Measurements from ENCODE around the gene MAP3K6. TPM values are rescaled to one million over a fixed set of nuclear protein-coding genes. Genes with fewer than 3 reads are reported as not detected.
"Not testable (repeated sequence)": the region's sequence is repeated elsewhere in the genome, so short reads cannot be mapped to it uniquely, and the experiment has no call there.

The MAP3K6 gene
- total RNA-seq, 4 donors from 2014 or later, result 13.5 to 35.5 (median 24.4) TPM

- WGBS, 2 donors (ENCODE audit: low coverage in 1 of 2), result 91 to 98% methylated on average over 4 of the region's 4 CpGs
- intact Hi-C loops (cut with DNase I; ENCODE audit: low total_unique reads) (no loop called here), in situ Hi-C loops (cut with MboI; ENCODE audit: low pct_ligation_motif_present in 1 of 4, low pct_unique_long_range_greater_than_20kb in 1 of 4, low sequenced_read_pairs in 3 of 4) (loop anchor here in 2 of 4 donors (10.0 kb wide), 1 partner anchor 192 kb away; the partner anchor contains the start of gene AHDC1 (in 2 of the 2))
These were observed 45.7 kb upstream of the MAP3K6 start for GRCh38 chr1:27412502-27412901.

DNA sequence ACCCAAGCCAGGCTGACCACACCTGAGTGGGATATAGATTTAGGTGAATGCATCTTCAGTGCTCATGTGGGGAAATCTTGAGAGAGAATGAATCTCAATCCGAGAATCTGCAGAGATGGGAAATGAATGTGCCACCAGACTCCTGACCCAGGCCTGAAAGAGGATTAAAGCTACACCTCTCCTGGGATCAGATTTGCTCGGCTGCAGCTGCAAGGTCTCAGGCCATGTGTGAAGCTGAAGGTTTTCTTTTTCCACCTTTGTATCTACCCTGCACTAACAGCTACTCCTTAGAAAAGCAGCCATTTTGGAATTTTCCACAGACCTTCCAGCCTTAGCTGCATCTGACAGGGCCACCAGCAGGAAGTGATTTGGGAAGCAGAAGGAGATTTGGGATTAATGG lies 43.9 kb upstream of the MAP3K6 start:
- intact Hi-C loops (cut with DNase I; ENCODE audit: low total_unique reads) (no loop called here), in situ Hi-C loops (cut with MboI; ENCODE audit: low pct_ligation_motif_present in 1 of 4, low pct_unique_long_range_greater_than_20kb in 1 of 4, low sequenced_read_pairs in 3 of 4) (loop anchor here in 2 of 4 donors (10.0 kb wide), 1 partner anchor 194 kb away; the partner anchor contains the start of gene AHDC1 (in 2 of the 2))
- no peak for TF ChIP-seq CTCF (IDR thresholded peaks at IDR 0.05)
- TF ChIP-seq POLR2A (IDR thresholded peaks at IDR 0.05), result no peak
- TF ChIP-seq POLR2AphosphoS5 (IDR thresholded peaks at IDR 0.05), result no peak
- DNase-seq, result no peak
- Histone ChIP-seq H3K9me3 (no peaks in the 10 kb centered on the region), H3K4me3 (no peak overlapping the region), H3K36me3 (peaks cover 0 to 76% (median 36%) of the 10 kb centered on the region in 4 donors), H3K27me3 (no peaks in the 10 kb centered on the region), H3K27ac (no peak overlapping the region), H3K4me1 (peaks cover 0 to 13% (median 8%) of the 10 kb centered on the region in 4 donors)
- WGBS, 2 donors (ENCODE audit: low coverage in 1 of 2), result 90 to 94% methylated on average over 2 of the region's 2 CpGs

More at GRCh38 chr1:27412502-27412901, 45.7 kb upstream of the MAP3K6 start:
- Histone ChIP-seq H3K4me3 (no peak overlapping the region), H3K27ac (no peak overlapping the region), H3K4me1 (peaks cover 3 to 15% (median 14%) of the 10 kb centered on the region in 4 donors), H3K27me3 (no peaks in the 10 kb centered on the region), H3K9me3 (no peaks in the 10 kb centered on the region), H3K36me3 (peaks cover 0 to 76% (median 35%) of the 10 kb centered on the region in 4 donors)
- TF ChIP-seq CTCF (IDR thresholded peaks at IDR 0.05) (no peak), EP300 (IDR thresholded peaks at IDR 0.05; ENCODE audit: low read depth) (no peak), POLR2AphosphoS5 (IDR thresholded peaks at IDR 0.05) (no peak), POLR2A (IDR thresholded peaks at IDR 0.05) (no peak)
- no peak for DNase-seq

DNA sequence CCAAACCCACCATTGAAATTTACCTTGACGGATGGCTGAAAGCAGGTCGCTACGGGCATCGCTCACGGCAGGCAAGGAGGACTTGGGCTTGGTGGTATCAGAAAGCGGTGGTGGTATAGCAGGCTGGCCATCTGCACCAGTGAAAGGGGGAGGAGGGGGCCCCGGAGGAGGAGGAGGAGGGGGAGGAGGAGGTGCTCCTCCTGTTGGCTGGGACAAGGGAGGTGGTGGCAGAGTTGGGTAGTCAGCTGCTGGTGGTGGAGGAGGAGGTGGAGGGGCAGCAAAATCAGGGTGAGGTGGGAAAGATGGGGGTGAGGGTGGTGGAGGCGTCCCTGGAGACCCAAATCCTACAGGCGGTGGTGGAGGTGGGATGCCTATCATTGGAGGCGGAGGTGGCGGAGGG lies 42.9 kb upstream of the MAP3K6 start:
- intact Hi-C loops (cut with DNase I; ENCODE audit: low total_unique reads) (no loop called here), in situ Hi-C loops (cut with MboI; ENCODE audit: low pct_ligation_motif_present in 1 of 4, low pct_unique_long_range_greater_than_20kb in 1 of 4, low sequenced_read_pairs in 3 of 4) (loop anchor here in 3 of 4 donors (10.0 kb wide), 1 partner anchor 195 kb away; the partner anchor contains the start of gene AHDC1 (in 3 of the 3))
- no peak for DNase-seq
- 94% methylated on average over 11 of the region's 11 CpGs; no CpG with 5 or more reads in 1 of the 2 donors for WGBS, 2 donors (ENCODE audit: low coverage in 1 of 2)
- no peak overlapping the region for H3K4me3 ChIP-seq
- TF ChIP-seq EP300 (IDR thresholded peaks at IDR 0.05; ENCODE audit: low read depth) (no peak), CTCF (IDR thresholded peaks at IDR 0.05) (no peak), POLR2AphosphoS5 (IDR thresholded peaks at IDR 0.05) (no peak), POLR2A (IDR thresholded peaks at IDR 0.05) (no peak)
- no peak overlapping the region for H3K27ac ChIP-seq
- H3K27me3 ChIP-seq, result no peaks in the 10 kb centered on the region
- H3K4me1 ChIP-seq, result peaks cover 0 to 23% (median 15%) of the 10 kb centered on the region in 4 donors
- H3K9me3 ChIP-seq, result no peaks in the 10 kb centered on the region
- H3K36me3 ChIP-seq, result peaks cover 0 to 66% (median 31%) of the 10 kb centered on the region in 4 donors

DNA sequence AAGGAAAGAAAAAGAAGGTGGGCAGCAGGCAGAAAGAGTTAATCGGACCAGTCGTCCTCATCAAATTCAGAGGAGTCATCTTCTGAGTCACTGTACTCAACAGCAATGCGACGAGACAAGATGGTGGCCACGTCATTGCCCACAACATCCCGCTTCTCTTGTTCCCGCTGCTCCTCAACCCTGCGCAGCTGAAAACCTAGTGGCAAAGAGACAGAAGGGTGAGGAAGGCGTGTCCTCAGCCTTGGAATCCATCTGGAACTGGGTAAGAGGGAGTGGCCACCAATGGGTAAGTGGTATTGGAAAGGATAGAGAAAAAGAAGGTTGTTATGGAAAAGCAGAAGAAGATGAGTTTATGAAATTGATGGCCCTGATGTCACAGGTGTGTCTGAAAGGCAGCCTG lies 41.4 kb upstream of the MAP3K6 start:
- H3K9me3 ChIP-seq, result no peaks in the 10 kb centered on the region
- no peak overlapping the region for H3K27ac ChIP-seq
- DNase-seq, result no peak
- no peaks in the 10 kb centered on the region for H3K27me3 ChIP-seq
- TF ChIP-seq EP300 (IDR thresholded peaks at IDR 0.05; ENCODE audit: low read depth), result no peak
- TF ChIP-seq CTCF (IDR thresholded peaks at IDR 0.05), result no peak
- no peak for TF ChIP-seq POLR2A (IDR thresholded peaks at IDR 0.05)
- no peak for TF ChIP-seq POLR2AphosphoS5 (IDR thresholded peaks at IDR 0.05)
- in situ Hi-C loops (cut with MboI; ENCODE audit: low pct_ligation_motif_present in 1 of 4, low pct_unique_long_range_greater_than_20kb in 1 of 4, low sequenced_read_pairs in 3 of 4), result loop anchor here in 1 of 4 donors (10.0 kb wide), 1 partner anchor 197 kb away; the partner anchor contains the start of gene AHDC1
- H3K4me1 ChIP-seq, result peaks cover 3 to 38% (median 28%) of the 10 kb centered on the region in 4 donors
- peaks cover 0 to 51% (median 23%) of the 10 kb centered on the region in 4 donors for H3K36me3 ChIP-seq
- intact Hi-C loops (cut with DNase I; ENCODE audit: low total_unique reads), result no loop called here
- no peak overlapping the region for H3K4me3 ChIP-seq
- 92 to 94% methylated on average over 8 to 9 of the region's 9 CpGs for WGBS, 2 donors (ENCODE audit: low coverage in 1 of 2)

- DNase-seq; H3K27me3 ChIP-seq; H3K4me3 ChIP-seq; intact Hi-C loops (cut with DNase I; ENCODE audit: low total_unique reads); H3K9me3 ChIP-seq: not testable (repeated sequence)
- in situ Hi-C loops (cut with MboI; ENCODE audit: low pct_ligation_motif_present in 1 of 4, low pct_unique_long_range_greater_than_20kb in 1 of 4, low sequenced_read_pairs in 3 of 4), result loop anchor here in 1 of 4 donors (10.0 kb wide), 1 partner anchor 198 kb away; the partner anchor contains the start of gene AHDC1
- H3K4me1 ChIP-seq, result peaks cover 10 to 52% (median 40%) of the 10 kb centered on the region in 4 donors
- peaks cover 0 to 38% (median 16%) of the 10 kb centered on the region in 4 donors for H3K36me3 ChIP-seq
- peak overlapping the region; percentile 4 to 82 (median 72) for H3K27ac ChIP-seq
- 63% methylated on average over 2 of the region's 2 CpGs; no CpG with 5 or more reads in 1 of the 2 donors for WGBS, 2 donors (ENCODE audit: low coverage in 1 of 2)
These were observed 40.0 kb upstream of the MAP3K6 start for GRCh38 chr1:27406791-27407190.

All from transverse colon (tissue), 4 donors.